Sigmoid colon (tissue), 4 donors: ENCODE data around the gene EQTN.

Source experiments
- EP300 ChIP-seq, 4 donors: sonication (generic); formaldehyde crosslinking; IDR thresholded peaks; one replicate each; pipeline ENCODE4 v1.6.1; 2017; ENCODE audit warnings: antibody characterized with exemption in 4 of 4
- POLR2A ChIP-seq, 2 donors: fragments of 450-650 bp; IDR thresholded peaks; one replicate each; pipeline ENCODE4 v1.6.1; 2016; ENCODE audit warnings: antibody characterized with exemption in 2 of 2, mild to moderate bottlenecking in 2 of 2, moderate library complexity in 2 of 2
- TF ChIP-seq, protein P1 (sequence below), 4 experiments: fragments of 450-650 bp in 3 of 4; fragments of 200-600 bp in 1 of 4; IDR thresholded peaks; one replicate each; pipeline ENCODE4 v1.5.1; 2016 to 2019; ENCODE audit warnings: antibody characterized with exemption in 4 of 4, mild to moderate bottlenecking in 3 of 4, moderate library complexity in 2 of 4

- TF ChIP-seq POLR2A (IDR thresholded peaks at IDR 0.05) = no peak
- TF ChIP-seq, protein P1, sequence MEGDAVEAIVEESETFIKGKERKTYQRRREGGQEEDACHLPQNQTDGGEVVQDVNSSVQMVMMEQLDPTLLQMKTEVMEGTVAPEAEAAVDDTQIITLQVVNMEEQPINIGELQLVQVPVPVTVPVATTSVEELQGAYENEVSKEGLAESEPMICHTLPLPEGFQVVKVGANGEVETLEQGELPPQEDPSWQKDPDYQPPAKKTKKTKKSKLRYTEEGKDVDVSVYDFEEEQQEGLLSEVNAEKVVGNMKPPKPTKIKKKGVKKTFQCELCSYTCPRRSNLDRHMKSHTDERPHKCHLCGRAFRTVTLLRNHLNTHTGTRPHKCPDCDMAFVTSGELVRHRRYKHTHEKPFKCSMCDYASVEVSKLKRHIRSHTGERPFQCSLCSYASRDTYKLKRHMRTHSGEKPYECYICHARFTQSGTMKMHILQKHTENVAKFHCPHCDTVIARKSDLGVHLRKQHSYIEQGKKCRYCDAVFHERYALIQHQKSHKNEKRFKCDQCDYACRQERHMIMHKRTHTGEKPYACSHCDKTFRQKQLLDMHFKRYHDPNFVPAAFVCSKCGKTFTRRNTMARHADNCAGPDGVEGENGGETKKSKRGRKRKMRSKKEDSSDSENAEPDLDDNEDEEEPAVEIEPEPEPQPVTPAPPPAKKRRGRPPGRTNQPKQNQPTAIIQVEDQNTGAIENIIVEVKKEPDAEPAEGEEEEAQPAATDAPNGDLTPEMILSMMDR (IDR thresholded peaks at IDR 0.05) = peak; percentile 71 to 89 (median 78)
- peak in 1 of 4 donors; percentile 2 for TF ChIP-seq EP300 (IDR thresholded peaks at IDR 0.05)
These were observed 36.5 kb upstream of the EQTN start for GRCh38 chr9:27333241-27334052.
